ENCODE measurements around the gene TP53RK. TPM values are rescaled to one million over a fixed set of nuclear protein-coding genes. Genes with fewer than 3 reads are reported as not detected.

TP53RK gene
- total RNA-seq, 1 experiment from 2014 or later = 21.5 TPM

DNA sequence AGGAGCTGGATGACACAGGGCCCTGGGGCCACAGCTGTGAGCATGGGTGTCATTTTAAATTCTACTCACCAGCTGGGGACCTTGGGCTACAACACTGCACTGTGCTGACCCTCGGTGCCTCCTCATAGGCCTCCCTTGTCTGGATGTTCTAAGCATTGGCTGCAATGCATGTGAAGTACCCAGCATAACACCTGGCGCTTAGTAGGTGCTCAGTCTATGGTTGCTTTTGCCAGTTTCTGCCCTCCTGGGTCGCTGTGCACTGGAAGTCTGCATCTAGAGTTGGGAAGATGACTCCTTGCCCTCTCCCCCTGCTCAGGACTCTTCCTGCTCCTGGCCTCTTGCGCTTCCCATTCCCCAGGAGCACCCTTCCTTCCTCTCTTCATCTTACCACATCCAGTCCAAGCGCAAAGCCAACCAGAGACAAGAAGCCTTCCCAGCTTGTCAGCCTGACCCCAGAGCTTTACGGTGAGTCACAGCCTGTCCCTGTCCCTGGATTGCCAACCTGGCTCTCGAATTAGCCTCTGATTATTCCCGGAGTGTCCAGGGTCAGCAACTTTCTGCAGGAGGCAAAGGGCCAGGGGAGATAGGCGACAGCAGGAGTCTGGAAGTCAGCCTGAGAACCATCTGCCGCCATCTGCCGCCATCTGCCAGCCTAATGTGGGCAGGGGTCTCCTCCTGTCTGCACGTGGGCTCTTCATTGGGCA is 46.8 kb downstream of the TP53RK start:
- no peak overlapping the region for H3K4me2 ChIP-seq (ENCODE audit: insufficient read depth, insufficient read length, low read length)
- no peaks in the 10 kb centered on the region for H3K79me2 ChIP-seq (ENCODE audit: insufficient read depth, low read length)
- H3K27ac ChIP-seq (ENCODE audit: insufficient read length, low read depth, low read length) = no peak overlapping the region
- no peak overlapping the region for H3K14ac ChIP-seq (ENCODE audit: insufficient read depth, low read length)
- no peak overlapping the region for H3K4ac ChIP-seq (ENCODE audit: low read depth, low read length)
- H3K23ac ChIP-seq (ENCODE audit: insufficient read length, low read depth, low read length) = no peak overlapping the region
- no peak overlapping the region for H3T11ph ChIP-seq (ENCODE audit: low read length)
- TF ChIP-seq, protein P1, sequence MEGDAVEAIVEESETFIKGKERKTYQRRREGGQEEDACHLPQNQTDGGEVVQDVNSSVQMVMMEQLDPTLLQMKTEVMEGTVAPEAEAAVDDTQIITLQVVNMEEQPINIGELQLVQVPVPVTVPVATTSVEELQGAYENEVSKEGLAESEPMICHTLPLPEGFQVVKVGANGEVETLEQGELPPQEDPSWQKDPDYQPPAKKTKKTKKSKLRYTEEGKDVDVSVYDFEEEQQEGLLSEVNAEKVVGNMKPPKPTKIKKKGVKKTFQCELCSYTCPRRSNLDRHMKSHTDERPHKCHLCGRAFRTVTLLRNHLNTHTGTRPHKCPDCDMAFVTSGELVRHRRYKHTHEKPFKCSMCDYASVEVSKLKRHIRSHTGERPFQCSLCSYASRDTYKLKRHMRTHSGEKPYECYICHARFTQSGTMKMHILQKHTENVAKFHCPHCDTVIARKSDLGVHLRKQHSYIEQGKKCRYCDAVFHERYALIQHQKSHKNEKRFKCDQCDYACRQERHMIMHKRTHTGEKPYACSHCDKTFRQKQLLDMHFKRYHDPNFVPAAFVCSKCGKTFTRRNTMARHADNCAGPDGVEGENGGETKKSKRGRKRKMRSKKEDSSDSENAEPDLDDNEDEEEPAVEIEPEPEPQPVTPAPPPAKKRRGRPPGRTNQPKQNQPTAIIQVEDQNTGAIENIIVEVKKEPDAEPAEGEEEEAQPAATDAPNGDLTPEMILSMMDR (conservative IDR thresholded peaks at IDR 0.05) = no peak
- no peaks in the 10 kb centered on the region for H3K4me1 ChIP-seq (ENCODE audit: insufficient read depth, low read length)
- peaks cover 5% of the 10 kb centered on the region for H4K20me1 ChIP-seq (ENCODE audit: control insufficient read depth, insufficient read depth, insufficient read length)
- no peaks in the 10 kb centered on the region for H3K27me3 ChIP-seq (ENCODE audit: insufficient read depth, low read length)
- H3K23me2 ChIP-seq (ENCODE audit: insufficient read length, low read depth, low read length, poor library complexity, severe bottlenecking) = no peaks in the 10 kb centered on the region
- no peak overlapping the region for H3K18ac ChIP-seq (ENCODE audit: insufficient read length, low read depth, low read length)
- no peak overlapping the region for H3K9ac ChIP-seq (ENCODE audit: extremely low read depth, insufficient read length, low read length)
- Mint-ChIP-seq H3K9me3 (no peaks in the 10 kb centered on the region; a peak in 1 of 5 replicates), H3K27me3 (ENCODE audit: low read depth) (peaks cover 2% of the 10 kb centered on the region; the same call in 1 of the 2 replicates), H3K27ac (peak overlapping the region in 1 of 3 experiments; percentile 43; a peak in 2 of 7 replicates), H3K36me3 (ENCODE audit: insufficient read depth in 1 of 3, low read depth in 3 of 3) (peaks cover 0 to 15% (median 0%) of the 10 kb centered on the region in 3 experiments; a peak in 2 of 7 replicates), H3K4me1 (peaks cover 35 to 41% of the 10 kb centered on the region in 2 experiments), H3K4me3 (no peak overlapping the region)
- H3K9me3 ChIP-seq (ENCODE audit: control insufficient read depth, low read depth, low read length) = no peaks in the 10 kb centered on the region
- no peak overlapping the region for H4K5ac ChIP-seq (ENCODE audit: insufficient read length, low read depth, low read length)
- no peak overlapping the region for H2BK20ac ChIP-seq (ENCODE audit: low read depth, low read length, poor library complexity, severe bottlenecking)
- H3K56ac ChIP-seq (ENCODE audit: insufficient read length, low read depth, low read length) = no peak overlapping the region
- H3K79me1 ChIP-seq (ENCODE audit: insufficient read depth, low read depth, low read length, poor library complexity, severe bottlenecking) = no peaks in the 10 kb centered on the region
- no peak overlapping the region for H2BK120ac ChIP-seq (ENCODE audit: low read depth, low read length, poor library complexity, severe bottlenecking)
- no peak for DNase-seq
- no peak overlapping the region for H2BK15ac ChIP-seq (ENCODE audit: low read depth, low read length)
- no peak overlapping the region for H4K91ac ChIP-seq (ENCODE audit: insufficient read length, low read depth, low read length)
- no peak overlapping the region for H4K8ac ChIP-seq (replicated peaks; ENCODE audit: insufficient read length, low read depth, low read length)
- H2BK12ac ChIP-seq (ENCODE audit: insufficient read length, low read depth, low read length) = no peak overlapping the region
- no peak overlapping the region for H2AFZ ChIP-seq (ENCODE audit: low read length)
- H2BK5ac ChIP-seq (ENCODE audit: insufficient read length, low read length) = no peak overlapping the region
- WGBS (ENCODE audit: extremely low coverage, insufficient read length, low lambda C conversion rate) = no CpG with 5 or more reads among the region's 12 CpGs
- no peak overlapping the region for H2AK5ac ChIP-seq (ENCODE audit: insufficient read length, low read length)
